GM23248 (cell line): ENCODE measurements around the gene LRAT. TPM values are rescaled to one million over a fixed set of nuclear protein-coding genes. Genes with fewer than 3 reads are reported as not detected.
"Not testable (repeated sequence)": the region's sequence is repeated elsewhere in the genome, so short reads cannot be mapped to it uniquely, and the experiment has no call there.

ENCODE experiments used
- DNase-seq: peaks from one replicate; pipeline ENCODE4 v3.0.0-alpha.2; 2015
- H2AFZ ChIP-seq: fragments of 200-600 bp; sonication (generic); 2 replicates; pipeline ENCODE4 v1.6.1; 2016; ENCODE audit warnings: antibody characterized with exemption
- H3F3A ChIP-seq: fragments of 200-600 bp; sonication (generic); 2 replicates; pipeline ENCODE4 v1.6.1; 2016; ENCODE audit warnings: mild to moderate bottlenecking, antibody characterized with exemption, mixed run types; ENCODE audit not compliant: insufficient read depth
- H3K27ac ChIP-seq: fragments of 200-600 bp; sonication (generic); 2 replicates; pipeline ENCODE4 v1.5.1; 2016; ENCODE audit warnings: mild to moderate bottlenecking
- H3K27me3 ChIP-seq: fragments of 200-600 bp; sonication (generic); replicated peaks from 2 replicates; pipeline ENCODE4 v1.6.1; 2016; ENCODE audit warnings: mild to moderate bottlenecking; ENCODE audit not compliant: insufficient read depth
- H3K36me3 ChIP-seq: fragments of 200-600 bp; sonication (generic); 2 replicates; pipeline ENCODE4 v1.6.1; 2016; ENCODE audit warnings: low read depth, mild to moderate bottlenecking
- H3K4me1 ChIP-seq: fragments of 200-600 bp; sonication (generic); 2 replicates; pipeline ENCODE4 v1.6.1; 2016; ENCODE audit warnings: mild to moderate bottlenecking; ENCODE audit not compliant: insufficient read depth
- H3K4me2 ChIP-seq: fragments of 200-600 bp; sonication (generic); one replicate; pipeline ENCODE4 v1.6.1; 2016; ENCODE audit warnings: mild to moderate bottlenecking; ENCODE audit not compliant: unreplicated experiment
- H3K4me3 ChIP-seq: fragments of 200-600 bp; sonication (generic); 2 replicates; pipeline ENCODE4 v1.5.1; 2016; ENCODE audit warnings: mild to moderate bottlenecking
- H3K79me2 ChIP-seq: fragments of 200-600 bp; sonication (generic); 2 replicates; pipeline ENCODE4 v1.6.1; 2016; ENCODE audit warnings: mild to moderate bottlenecking; ENCODE audit not compliant: insufficient read depth
- H3K9ac ChIP-seq: fragments of 200-600 bp; sonication (generic); 2 replicates; pipeline ENCODE4 v1.6.1; 2016; ENCODE audit warnings: mild to moderate bottlenecking
- H3K9me2 ChIP-seq: fragments of 200-600 bp; sonication (generic); 2 replicates; pipeline ENCODE4 v1.6.1; 2016; ENCODE audit warnings: mixed run types, mild to moderate bottlenecking, moderate library complexity; ENCODE audit not compliant: insufficient read depth
- H3K9me3 ChIP-seq: fragments of 200-600 bp; sonication (generic); one replicate; pipeline ENCODE4 v1.6.1; 2017; ENCODE audit warnings: low read depth
- H4K20me1 ChIP-seq: fragments of 200-600 bp; sonication (generic); 2 replicates; pipeline ENCODE4 v1.6.0; 2016; ENCODE audit not compliant: insufficient read depth
- EZH2 ChIP-seq: fragments of 200-600 bp; sonication (generic); IDR thresholded peaks from 2 replicates; pipeline ENCODE4 v1.6.1; 2018; ENCODE audit warnings: antibody characterized with exemption, mild to moderate bottlenecking; ENCODE audit not compliant: insufficient read depth, poor library complexity, severe bottlenecking
- EZH2phosphoT487 ChIP-seq: fragments of 200-600 bp; sonication (generic); IDR thresholded peaks from 2 replicates; pipeline ENCODE4 v1.6.1; 2018; ENCODE audit warnings: antibody characterized with exemption, moderate library complexity, mild to moderate bottlenecking, low read depth; ENCODE audit not compliant: insufficient read depth
- WGBS, 2 experiments: methylation state at CpG; one replicate each; pipeline ENCODE4 v1.1.6; 2015 to 2017; ENCODE audit warnings: low lambda C conversion rate in 2 of 2, low coverage in 1 of 2; ENCODE audit errors: missing lambda C conversion rate in 2 of 2; 5-methylcytosine and 5-hydroxymethylcytosine counted together
- in situ Hi-C: fragments of 300-500 bp; cut with MboI; formaldehyde crosslinking; loops from 2 replicates; pipeline ENCODE4 v1.15.0; 2020
- polyA plus RNA-seq: library from polyadenylated mRNA; unstranded; fragments of >200 nt; fragmentation: Nextera tagmentation; extraction: Ambion mirVana; gene quantifications from 2 replicates; pipeline ENCODE4 v1.2.1, GENCODE V29; 2016
- total RNA-seq: library from RNA; depleted of rRNA; stranded (reverse); fragments of >200 nt; shearing (Covaris generic); gene quantifications from 2 replicates; pipeline ENCODE4 v1.2.3, GENCODE V29; 2014

The LRAT gene
- total and polyA plus RNA-seq, 2 experiments from 2014 or later: 0.13 TPM; not detected in 1

DNA sequence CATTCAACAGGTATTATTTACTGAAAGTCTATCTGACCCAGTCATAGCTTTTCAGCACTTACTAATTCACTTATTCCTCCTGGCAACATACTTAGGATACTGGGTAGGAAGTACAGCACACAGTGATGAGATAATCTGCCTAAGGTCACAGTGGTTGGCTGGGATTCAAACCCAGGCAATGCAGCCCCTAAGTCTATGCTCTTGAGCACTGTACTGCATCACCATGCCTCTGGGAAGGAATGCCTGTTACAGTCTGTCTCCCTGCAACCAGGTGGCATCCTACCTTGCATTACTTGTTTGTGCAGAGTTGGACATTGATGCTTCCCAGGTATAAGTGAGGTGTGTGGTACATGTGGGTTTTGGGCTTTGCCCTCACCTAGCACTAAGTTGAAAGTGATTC is 21.5 kb upstream of the LRAT start:
- in situ Hi-C loops: no loop called here

DNA sequence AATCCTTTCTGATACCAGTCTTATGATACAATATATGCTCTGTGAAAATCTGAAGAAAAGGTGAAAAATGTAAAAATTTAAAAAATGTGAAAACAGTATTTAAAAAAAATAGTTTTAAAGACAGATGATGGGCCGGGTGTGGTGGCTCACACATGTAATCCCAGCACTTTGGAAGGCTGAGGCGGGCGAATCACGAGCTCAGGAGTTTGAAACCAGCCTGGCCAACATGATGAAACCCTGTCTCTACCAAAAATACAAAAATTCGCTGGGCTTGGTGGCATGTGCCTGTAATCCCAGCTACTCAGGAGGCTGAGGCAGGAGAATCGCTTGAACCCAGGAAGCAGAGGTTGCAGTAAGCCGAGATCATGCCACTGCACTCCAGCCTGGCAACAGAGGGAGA is 20.2 kb upstream of the LRAT start:
- H3K4me2 ChIP-seq, H2AFZ ChIP-seq, H3K27ac ChIP-seq, H3K27me3 ChIP-seq, H3F3A ChIP-seq, H3K79me2 ChIP-seq, H3K4me3 ChIP-seq, H3K9me2 ChIP-seq, H3K4me1 ChIP-seq, H3K36me3 ChIP-seq, H3K9me3 ChIP-seq, H3K9ac ChIP-seq, H4K20me1 ChIP-seq, in situ Hi-C loops, DNase-seq: not testable (repeated sequence)
- 36 to 43% methylated on average over 7 of the region's 7 CpGs for WGBS, 2 experiments

More for the DNA sequence above, 21.5 kb upstream of the LRAT start:
- no peaks in the 10 kb centered on the region for H3K9me3 ChIP-seq
- H3K36me3 ChIP-seq: no peaks in the 10 kb centered on the region
- no peak overlapping the region for H3K4me2 ChIP-seq
- no peaks in the 10 kb centered on the region for H3K27me3 ChIP-seq
- no peaks in the 10 kb centered on the region for H3K9me2 ChIP-seq
- DNase-seq: no peak
- H3F3A ChIP-seq: no peaks in the 10 kb centered on the region
- H3K9ac ChIP-seq: no peak overlapping the region
- TF ChIP-seq EZH2phosphoT487 (no peak), EZH2 (no peak)
- H2AFZ ChIP-seq: no peak overlapping the region
- no peaks in the 10 kb centered on the region for H4K20me1 ChIP-seq
- H3K4me1 ChIP-seq: no peaks in the 10 kb centered on the region
- no peak overlapping the region for H3K27ac ChIP-seq
- no peaks in the 10 kb centered on the region for H3K79me2 ChIP-seq
- no peak overlapping the region for H3K4me3 ChIP-seq

DNA sequence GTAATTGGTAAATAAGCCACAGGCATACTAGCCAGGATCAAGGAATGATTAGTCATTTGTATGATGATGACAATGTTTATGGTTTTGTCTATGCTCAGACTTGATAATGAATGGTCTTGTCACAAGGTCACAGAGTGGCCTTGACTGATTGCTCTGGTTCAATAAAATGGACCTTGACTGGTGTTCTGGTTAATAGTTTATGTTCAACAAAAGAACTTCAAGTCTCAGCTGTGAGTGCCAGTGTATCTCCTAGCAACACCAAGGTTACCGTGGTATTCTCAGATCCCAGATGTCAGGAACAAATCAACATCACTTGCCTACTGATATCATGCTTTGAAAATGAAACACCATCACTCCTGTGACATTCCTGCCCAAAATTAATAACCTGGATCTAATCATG is 16.3 kb upstream of the LRAT start:
- Histone ChIP-seq H3K4me3 (no peak overlapping the region), H3K9ac (no peak overlapping the region), H3K4me2 (no peak overlapping the region), H3K79me2 (no peaks in the 10 kb centered on the region), H3K9me2 (no peaks in the 10 kb centered on the region), H2AFZ (no peak overlapping the region), H3K36me3 (no peaks in the 10 kb centered on the region), H3F3A (no peaks in the 10 kb centered on the region), H3K9me3 (no peaks in the 10 kb centered on the region), H4K20me1 (no peaks in the 10 kb centered on the region), H3K4me1 (no peaks in the 10 kb centered on the region), H3K27me3 (peaks cover 4% of the 10 kb centered on the region; the same call in 1 of the 2 replicates), H3K27ac (no peak overlapping the region)
- 0 to 13% methylated on average over 1 of the region's 1 CpG for WGBS, 2 experiments
- in situ Hi-C loops: no loop called here
- DNase-seq: no peak
- TF ChIP-seq EZH2: no peak
- TF ChIP-seq EZH2phosphoT487: no peak

DNA sequence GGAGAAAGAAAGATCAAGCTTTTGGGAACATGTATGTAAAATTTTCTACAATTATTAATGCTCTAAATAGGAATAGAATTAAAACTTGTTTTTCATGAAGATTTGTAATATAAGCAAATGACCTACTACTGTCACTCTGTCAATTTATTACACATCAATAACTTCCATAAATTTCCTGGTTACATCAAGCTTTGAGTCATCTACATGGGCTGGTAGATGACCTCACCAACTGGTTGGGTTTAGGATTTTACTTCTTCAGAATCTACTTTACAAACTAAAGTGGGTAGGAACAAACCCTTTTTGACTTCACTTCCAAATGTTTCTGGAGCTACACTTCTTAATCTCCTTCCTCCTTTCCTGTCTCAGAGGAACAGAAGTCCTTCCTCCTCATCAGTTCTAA is 12.0 kb upstream of the LRAT start:
- Histone ChIP-seq H3K27ac (no peak overlapping the region), H3K4me1 (no peaks in the 10 kb centered on the region), H3F3A (no peaks in the 10 kb centered on the region), H2AFZ (no peak overlapping the region), H3K27me3 (peaks cover 4% of the 10 kb centered on the region; the same call in 1 of the 2 replicates), H3K9me3 (no peaks in the 10 kb centered on the region), H3K4me2 (no peak overlapping the region), H3K36me3 (no peaks in the 10 kb centered on the region), H3K9me2 (no peaks in the 10 kb centered on the region), H3K9ac (no peak overlapping the region), H3K79me2 (no peaks in the 10 kb centered on the region), H4K20me1 (no peaks in the 10 kb centered on the region), H3K4me3 (no peak overlapping the region)
- TF ChIP-seq EZH2: no peak
- TF ChIP-seq EZH2phosphoT487: no peak
- in situ Hi-C loops: no loop called here
- DNase-seq: no peak

DNA sequence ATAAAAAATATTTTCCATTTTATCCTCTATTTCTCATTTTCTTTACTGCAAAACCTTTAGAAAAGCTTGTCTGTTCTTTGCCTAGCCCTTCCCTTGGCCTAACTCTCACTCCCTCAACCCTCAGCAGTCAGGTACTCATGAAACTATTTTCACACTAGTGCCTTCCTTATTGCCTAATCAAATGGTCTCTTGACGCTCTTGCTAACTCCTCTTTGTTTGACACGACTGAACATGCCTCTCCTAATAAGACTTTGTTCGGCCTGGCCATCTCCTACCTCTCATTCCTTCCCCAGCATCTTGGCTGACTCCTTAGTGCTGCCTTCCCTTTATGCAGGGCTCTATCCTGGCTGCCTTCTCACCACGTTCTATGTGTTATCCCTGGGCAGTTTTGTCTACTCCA is 11.1 kb upstream of the LRAT start:
- no peaks in the 10 kb centered on the region for H4K20me1 ChIP-seq
- H3K4me1 ChIP-seq: no peaks in the 10 kb centered on the region
- WGBS, 2 experiments: 44 to 55% methylated on average over 4 of the region's 4 CpGs

More for the DNA sequence above, 11.1 kb upstream of the LRAT start:
- in situ Hi-C loops: no loop called here
- no peak for TF ChIP-seq EZH2phosphoT487
- no peak for TF ChIP-seq EZH2
- Histone ChIP-seq H3K36me3 (no peaks in the 10 kb centered on the region), H3F3A (no peaks in the 10 kb centered on the region), H3K27ac (no peak overlapping the region), H3K79me2 (no peaks in the 10 kb centered on the region), H2AFZ (no peak overlapping the region), H3K9me3 (no peaks in the 10 kb centered on the region), H3K9ac (no peak overlapping the region), H3K9me2 (no peaks in the 10 kb centered on the region), H3K27me3 (peaks cover 4% of the 10 kb centered on the region; the same call in 1 of the 2 replicates), H3K4me3 (no peak overlapping the region), H3K4me2 (no peak overlapping the region)
- no peak for DNase-seq
